ENCODE results near the gene CHRM5.

DNA sequence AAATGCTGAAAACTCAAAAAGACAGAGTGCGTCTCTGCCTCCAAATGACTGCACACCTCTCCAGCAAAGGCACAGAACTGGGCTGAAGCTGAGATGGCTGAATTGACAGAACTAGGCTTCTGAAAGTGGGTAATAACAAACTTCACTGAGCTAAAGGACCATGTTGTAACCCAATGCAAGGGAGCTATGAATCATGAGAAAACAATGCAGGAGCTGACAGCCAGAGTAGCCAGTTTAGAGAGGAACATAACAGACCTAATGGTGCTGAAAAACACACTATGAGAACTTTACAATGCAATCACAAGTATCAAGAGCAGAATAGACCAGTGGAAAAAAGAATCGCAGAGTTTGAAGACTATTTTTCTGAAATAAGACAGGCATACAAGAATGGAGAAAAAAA, 80.8 kb downstream of the CHRM5 start:
- no peak for TF ChIP-seq EZH2 (IDR thresholded peaks at IDR 0.05; ENCODE audit: insufficient read depth, poor library complexity, severe bottlenecking)
- TF ChIP-seq EZH2phosphoT487 (IDR thresholded peaks at IDR 0.05; ENCODE audit: insufficient read depth, low read depth): no peak
